Stimulated activated CD8-positive, alpha-beta memory T cell treated with anti-CD3 and anti-CD28 coated beads, Interleukin-7, amount 100 ng/mL, for 1 hour (primary cell): ENCODE data around the gene CLIP2.
"Not testable (repeated sequence)": the region's sequence is repeated elsewhere in the genome, so short reads cannot be mapped to it uniquely, and the experiment has no call there.

Experiments used
- DNase-seq, 2 donors: peaks; one replicate each; pipeline ENCODE4 v3.0.0-alpha.2; 2020; ENCODE audit warnings: low read depth in 2 of 2

The CLIP2 gene

DNA sequence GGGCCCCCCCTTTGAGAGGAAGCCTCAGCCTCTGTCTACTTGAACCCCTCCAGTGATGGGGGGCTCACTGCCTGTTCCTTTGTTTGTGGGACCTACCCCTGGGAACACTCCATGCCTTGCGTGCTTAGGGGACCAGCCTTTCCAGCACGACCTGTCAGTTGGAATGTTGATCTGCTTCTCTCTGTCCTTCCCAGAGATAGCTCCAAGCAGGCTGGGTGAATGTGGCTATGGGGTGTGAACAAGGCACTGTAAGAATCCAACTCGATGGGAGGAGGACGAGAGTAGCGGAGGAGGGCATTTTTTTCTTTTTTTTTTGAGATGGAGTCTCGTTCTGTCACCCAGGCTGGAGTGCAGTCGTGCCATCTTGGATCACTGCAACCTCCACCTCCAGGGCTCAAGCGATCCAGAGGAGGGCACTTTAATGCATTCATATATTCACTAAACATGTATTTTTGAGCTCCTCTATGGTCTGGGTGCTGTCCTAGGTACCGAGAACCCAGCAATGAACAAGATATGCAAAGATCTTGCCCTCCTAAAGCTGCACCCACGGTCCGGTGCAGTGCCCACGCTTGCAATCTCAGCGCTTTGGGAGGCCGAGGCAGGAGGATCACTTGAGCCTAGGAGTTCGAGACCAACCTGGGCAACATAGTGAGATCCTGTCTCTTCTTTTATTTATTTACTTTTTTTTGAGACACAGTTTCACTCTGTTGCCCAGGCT, 8.5 kb downstream of the CLIP2 start:
- no peak for DNase-seq

DNA sequence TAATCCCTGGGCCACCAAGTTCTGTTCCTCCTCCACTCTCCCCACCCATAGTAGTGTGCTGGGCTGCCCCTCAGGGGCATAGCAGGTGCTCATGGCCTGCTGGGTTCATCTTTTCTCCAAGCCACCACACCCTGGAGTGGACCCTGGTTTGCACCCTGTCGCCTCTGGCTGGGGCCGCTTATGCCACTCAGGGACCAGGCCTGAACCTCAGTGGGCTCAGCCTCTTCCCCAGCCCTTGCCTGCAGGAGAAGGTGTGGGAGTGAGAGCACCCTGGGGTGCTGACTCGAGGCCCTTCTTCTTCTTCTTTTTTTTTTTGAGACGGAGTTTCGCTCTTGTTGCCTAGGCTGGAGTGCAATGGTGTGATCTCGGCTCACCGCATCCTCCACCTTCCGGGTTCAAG, 10.2 kb downstream of the CLIP2 start:
- no peak for DNase-seq

DNA sequence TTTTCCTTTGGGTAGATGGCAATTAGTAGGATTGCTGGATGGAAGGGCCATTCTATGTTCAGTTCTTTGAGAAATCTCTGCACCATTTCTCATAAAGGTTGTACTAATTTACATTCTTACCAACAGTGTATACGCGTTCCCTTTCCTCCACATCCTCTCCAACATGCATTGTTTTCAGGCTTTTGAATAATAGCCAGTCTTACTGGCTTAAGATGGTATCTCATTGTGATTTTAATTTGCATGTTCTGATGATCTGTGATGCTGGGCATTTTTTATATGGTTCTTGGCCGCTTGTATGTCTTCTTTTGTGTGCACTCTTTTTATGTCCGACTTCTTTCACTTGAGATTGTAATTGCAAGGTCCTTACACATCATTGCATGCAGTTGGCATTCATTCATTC, 11.7 kb downstream of the CLIP2 start:
- no peak for DNase-seq

DNA sequence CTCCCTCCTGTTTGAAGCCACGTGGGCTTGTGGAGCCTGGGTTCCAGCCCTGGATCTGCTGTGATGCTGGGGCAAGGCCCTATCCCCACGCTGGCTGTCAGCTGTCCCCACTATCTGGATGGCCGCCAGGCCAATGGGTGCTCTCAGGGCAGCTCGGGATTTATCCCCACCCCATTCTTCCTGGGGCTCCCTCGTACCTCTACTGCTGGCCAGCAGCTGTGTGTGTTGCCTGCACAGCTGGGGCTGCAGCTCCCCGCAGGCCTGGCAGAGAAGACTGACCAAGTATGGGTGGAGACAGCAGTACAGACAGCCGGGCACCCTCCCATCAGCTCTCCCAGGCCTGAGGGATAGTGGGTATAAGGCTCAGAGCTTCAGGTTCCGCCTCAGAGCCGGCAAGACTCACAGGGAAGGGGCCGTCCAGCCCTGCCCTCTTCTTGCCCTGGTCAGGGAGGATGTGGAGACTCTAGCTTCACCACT, 13.6 kb downstream of the CLIP2 start:
- no peak for DNase-seq

DNA sequence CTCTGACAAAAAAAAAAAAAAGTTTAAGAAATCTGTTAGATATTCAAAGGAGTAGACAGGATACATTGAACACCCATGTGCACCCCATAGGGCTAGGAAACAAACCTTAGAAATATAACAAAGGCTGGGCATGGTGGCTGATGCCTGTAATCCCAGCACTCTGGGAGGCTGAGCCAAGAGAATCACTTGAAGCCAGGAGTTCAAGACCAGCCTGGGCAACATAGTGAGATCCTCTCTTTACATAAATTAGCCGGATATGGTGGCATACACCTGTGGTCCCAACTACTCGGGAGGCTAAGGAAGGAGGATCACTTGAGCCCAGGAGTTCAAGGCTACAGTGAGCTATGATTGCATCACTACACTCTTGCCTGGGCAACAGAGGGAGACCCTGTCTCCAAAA, 15.3 kb downstream of the CLIP2 start:
- no peak for DNase-seq

DNA sequence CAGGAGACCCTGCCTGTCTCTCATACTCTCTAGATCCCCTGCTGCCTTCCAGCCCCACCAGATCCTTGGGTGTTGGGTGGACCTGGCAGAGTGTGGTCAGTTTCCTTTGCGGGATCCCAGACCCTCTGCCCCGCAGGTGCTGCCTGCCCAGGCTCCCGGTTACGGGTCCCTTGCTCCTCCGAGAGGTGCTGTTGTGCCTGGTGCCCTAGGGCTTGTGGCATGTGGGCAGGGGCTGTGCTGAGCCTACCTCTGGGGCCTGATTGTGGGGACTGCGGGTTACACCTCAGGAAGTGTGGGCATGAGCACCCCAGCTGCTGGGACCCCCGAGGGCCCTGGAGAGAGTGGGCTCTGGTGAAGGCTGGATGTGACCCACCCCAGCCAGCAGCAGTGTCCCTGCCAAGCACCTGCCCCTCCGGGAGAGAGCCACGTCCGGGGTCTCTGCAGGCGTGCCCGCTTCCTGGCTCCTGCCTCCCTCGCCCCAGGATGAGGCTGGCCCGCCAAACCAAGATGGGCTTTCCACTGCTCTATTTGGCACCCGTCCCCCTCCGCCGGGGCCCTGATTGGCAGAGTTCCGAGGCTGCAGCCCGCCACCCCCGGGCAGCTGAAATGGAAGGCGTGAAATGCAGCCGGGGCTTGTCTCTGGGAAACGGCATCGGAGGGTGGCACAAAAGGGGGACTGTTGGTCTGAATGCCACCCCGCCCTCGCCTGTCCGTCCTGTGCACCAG, 17.0 kb downstream of the CLIP2 start:
- DNase-seq: no peak

DNA sequence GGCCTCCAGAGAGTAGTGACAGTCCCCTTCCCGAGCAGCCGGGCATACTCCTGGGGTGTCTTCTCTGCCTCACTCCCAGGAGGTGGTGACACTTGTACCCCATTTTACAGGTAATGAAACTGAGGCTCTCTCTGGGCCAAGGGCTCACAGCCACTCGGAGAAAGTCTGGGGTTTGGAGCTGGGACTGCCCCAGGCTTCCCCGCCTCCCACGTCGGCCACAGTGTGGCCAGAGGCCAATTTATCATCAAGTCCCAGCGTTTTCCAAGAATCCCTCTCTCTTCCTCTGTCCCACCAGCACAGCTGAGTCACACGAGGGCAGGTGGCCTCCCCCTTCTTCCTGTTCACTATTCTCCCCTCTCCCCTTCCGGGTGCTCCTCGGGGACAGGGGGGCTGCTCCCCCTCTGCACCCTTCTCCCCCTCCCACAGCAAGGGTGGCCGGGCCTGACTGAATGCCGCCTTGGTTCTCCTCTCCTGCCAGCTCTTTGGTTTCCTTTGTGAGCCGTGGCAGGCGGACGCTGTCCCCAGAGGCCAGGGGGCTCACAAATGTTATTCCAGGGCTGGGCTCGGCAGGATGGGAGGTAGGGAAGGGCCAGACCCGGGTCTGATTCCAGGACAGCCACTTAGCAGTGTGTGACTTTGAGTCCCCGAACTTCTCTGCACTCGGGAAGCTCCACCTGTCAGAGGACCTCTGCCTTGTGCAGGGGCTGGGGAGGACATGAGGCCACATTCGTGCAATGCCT, 17.7 kb downstream of the CLIP2 start:
- DNase-seq: no peak

DNA sequence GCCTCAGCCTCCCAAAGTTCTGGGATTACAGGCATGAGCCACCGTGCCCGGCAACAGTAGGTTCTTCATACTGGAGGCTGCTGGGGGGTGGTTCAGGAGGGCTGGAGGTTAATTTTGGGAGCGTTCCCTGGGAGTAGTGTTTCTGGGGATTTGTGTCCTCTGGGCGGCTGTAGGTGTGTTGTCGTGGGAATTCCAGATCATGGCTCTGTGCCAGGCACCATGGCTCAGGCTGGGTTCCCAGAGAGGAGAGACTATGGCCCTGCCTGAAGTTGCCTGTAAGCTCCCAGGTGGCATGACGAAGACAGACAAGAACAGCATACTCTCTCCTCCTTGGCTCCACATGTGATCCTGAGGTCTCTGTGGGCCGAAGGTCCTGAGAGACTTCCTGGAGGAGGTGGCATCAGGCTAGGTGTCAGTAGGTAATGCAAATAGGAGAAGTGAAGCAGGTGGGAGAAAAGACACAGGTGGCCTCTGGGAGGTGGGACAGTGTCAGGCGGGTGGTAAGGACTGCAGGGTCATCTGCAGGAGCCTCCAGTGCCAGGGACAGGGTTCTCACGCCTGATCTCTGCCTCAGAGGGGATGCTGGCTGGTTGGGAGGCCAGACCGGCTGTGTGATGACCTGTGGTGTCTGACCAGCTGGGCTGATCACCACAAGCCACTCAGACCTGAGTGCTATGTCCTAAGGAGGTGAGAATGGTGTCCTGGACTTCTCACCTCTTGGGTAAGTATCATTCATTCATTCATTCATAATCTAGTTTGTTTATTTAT, 18.7 kb downstream of the CLIP2 start:
- no peak for DNase-seq

DNA sequence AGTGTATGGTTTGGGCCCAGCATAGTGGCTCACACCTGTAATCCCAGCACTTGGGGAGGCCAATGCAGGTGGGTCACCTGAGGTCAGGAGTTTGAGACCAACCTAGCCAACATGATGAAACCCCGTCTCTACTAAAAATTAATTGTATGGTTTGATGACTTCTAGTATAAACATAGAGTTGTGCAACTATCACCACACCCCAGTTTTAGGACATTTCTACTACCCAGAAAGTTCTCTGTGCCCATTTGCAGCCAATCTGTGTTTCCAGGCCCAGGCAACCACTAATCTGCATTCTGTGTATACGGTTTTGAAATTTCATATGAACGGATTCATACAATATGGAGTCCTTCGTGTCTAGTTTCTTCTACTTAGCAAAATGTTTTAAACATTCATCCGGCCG, 20.0 kb downstream of the CLIP2 start:
- no peak for DNase-seq

DNA sequence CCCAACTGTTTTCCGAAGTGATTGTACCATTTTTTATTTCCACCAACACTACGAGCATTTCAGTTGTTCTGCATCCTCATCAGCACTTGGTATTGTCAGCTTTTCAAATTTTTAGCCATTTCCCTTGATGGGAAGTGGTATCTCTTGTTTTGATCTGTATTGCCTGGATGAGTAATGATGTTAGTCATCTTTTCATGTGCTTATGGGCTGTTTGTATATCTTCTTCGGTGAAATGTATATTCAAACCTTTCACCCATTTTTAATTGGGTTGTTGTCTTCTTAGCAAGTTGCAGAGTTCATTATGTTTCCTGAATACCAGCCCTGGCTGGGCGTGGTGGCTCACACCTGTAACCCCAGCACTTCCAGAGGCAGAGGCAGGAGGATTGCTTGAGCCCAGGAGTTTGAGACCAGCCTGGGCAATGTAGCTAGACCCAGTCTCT, 22.1 kb downstream of the CLIP2 start:
- no peak for DNase-seq

DNA sequence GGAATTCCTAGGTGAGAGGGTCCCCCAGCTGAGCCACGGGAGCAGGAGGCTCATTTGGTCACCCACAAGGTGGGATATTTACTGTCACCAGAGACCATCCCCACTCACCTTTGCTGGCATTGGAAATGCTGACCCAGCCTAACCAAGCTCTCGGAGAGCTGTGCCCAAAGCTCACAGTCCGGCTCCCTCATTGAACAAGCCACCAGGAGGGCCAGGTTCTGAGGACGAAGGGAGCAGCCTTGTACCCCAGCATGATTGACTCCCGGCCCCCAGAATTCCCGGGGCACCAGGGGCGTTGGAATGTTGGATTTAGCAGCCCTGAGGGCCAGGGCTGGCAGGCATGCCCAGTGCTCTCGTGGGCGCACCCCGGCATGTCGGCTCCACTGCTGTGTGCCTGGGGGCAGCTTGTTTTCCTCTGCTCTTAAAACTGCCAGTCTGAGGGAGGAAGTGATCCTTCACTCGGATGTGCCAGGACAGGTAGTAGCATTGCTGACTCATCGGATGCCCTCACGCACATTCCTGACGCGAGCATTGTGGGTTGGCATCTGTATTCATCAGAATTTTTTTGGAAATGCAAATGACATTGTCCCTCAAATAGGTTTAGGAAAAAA, 23.3 kb downstream of the CLIP2 start:
- no peak for DNase-seq

DNA sequence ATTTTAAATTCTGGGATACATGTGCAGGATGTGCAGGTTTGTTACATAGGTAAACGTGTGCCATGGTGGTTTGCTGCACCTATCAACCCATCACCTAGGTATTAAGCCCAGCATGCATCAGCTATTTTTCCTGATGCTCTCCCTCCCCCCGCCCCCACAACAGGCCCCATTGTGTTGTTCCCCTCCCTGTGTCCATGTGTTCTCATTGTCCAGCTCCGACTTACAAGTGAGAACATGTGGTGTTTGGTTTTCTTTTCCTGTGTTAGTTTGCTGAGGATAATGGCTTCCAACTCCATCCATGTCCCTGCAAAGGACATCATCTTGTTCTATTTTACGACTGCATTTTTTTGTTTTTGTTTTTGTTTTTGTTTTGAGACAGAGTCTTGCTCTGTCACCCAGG, 26.7 kb downstream of the CLIP2 start:
- not testable (repeated sequence) for DNase-seq

DNA sequence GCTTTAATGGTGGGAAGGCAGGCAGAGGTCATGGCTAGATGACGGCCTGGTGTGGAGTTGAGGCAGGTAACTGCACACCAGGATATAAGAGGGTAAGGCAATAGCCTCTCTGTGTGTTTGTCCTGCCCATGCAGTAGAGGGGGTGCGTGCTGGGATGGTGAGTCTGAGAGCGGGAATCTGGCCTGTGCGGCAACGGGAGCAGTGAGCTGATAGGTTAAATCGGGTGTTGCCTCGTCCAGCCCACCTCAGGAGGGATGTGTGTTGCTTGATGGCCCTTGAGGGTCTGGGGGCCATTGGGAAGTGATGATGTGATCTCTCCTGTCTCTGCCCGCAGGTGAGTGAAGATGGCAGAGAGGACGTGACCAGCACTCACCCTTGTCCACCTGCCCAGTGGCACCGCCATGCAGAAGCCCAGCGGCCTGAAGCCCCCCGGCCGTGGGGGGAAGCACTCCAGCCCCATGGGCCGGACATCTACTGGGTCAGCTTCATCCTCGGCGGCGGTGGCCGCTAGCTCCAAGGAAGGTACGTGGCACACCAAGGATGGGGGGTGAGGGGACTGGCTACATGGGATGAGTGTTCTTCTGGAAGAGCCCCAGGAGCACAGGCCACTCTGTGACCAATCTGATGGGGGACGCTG, 28.1 kb downstream of the CLIP2 start:
- no peak for DNase-seq

DNA sequence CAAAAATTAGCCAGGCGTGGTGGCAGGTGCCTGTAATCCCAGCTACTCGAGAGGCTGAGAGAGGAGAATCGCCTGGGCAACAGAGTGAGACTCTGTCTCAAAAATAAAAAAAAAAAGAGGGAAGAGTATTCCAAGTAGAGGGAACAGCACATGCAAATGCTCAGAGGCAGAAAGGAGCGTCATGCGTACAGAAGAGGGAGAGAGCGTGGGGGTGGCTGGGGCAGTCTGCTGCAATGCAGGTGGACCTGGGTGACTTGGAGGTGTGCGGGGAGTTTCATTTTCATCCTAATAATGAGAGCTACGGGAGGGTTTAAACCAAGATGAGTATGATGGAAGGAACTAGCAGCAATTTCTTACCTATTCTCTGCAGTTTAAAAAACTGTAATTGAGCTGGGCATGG, 28.8 kb downstream of the CLIP2 start:
- DNase-seq: no peak

DNA sequence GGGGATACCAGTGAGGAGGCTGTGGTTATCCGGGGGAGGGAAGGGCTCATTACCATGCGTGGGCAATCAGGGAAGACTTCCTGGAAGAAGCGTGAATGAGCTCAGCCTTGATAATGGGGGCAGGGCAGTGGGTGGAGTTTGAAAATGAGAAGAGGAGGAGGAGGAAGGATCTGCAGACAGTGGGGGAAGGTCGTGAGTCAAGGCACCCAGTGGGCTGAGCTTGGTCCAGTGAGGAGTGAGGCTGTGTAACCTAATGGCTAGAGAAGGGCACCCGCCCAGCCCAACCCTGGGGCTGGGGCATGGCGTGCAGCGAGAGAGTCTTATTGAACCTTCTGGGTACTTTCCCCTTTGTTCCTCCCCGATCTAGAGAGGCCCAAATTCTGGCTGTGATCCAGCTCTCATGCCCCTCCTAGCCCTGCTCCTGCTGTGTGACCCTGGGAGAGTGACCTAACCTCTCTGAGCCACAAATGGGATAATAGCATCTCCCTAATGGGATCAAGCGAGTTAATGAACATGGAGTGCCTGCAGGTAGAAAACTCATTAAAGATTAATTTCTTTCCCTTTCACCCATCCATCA, 31.5 kb downstream of the CLIP2 start:
- no peak for DNase-seq

DNA sequence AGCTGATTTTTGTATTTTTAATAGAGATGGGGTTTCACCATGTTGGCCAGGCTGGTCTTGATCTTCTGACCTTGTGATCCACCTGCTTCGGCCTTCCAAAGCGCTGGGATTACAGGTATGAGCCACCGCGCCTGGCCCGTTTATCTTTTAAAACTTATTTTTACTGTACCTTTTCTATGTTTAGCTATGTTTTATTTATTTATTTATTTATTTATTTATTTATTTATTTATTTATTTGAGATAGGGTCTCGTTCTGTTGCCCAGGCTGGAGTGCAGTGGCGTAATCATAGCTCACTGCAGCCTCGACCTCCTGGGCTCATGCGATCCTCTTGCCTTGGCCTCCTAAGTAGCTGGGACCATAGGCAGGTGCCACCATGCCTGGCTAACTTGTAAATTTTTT, 33.7 kb downstream of the CLIP2 start:
- not testable (repeated sequence) for DNase-seq

DNA sequence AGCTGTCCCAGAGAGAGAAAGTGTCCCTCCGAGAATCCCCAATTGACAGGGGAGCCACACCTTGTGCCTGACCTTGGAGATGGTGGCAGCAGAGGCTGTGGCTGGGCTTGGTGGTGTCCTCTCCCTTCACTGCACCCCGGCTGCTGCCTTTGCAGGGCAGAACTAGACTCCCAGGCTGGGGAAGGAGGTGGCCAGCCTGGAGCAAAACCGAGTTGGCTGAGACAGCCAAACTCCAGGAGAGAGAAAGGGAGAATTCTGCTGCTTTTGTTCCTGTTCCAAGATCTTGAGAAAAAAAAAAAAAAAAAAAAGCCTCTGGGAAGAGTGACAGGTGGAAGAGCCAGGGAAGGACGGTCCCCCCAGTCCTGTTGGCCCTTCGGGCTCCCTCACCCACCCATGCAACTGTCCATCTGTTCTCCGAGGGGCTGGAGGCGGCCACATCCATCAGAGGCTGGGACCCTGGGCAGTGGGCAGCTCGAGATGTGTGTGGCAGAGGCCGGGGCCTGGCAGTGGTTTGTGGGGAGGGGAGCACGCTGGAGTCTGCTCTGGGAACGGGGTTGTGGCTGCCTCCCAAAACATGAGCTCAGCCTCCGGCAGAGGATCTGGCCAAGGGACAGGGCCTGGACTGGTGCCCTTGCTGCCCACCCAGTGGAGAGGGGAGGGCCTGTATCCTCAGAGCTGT, 35.5 kb downstream of the CLIP2 start:
- no peak for DNase-seq

DNA sequence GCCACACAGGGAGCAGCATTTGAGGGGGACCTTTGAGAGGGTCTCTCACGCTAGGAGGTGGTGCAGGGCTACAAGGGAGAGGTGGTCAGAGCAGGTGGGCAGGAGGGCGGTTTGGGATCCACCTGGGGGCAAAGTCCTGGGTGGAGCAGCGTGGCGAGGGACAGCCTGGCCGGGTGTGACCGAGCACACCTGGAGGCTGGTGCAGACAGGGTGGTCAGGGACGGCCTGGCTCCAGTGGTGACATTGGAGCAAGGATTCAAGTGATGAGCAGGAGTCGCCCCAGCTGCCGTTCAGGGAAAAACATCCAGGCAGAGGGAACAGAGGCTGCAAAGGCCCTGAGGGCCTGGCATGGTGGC, 36.0 kb downstream of the CLIP2 start:
- no peak for DNase-seq

DNA sequence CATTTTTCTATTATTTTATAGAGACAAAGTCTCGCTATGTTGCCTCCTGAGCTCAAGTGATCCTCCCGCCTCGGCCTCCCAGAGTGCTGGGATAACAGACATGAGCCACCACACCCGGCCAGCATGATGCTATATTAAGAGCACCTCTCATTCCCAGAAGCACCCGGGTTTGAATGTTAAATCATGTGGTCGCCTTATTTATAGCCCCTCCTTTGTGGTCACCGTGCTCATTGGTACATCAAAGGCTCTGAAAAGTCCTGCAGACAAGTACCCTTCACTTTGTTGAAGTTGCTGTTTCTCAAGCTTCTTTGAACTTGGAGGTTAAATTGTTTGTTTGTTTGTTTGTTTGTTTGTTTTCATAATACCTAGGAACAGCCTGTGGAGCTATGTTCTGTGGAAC, 40.0 kb downstream of the CLIP2 start:
- no peak for DNase-seq
